Skeletal muscle cell (primary cell): Measurements from ENCODE around the gene SH3BP2.
"Not testable (repeated sequence)": the region's sequence is repeated elsewhere in the genome, so short reads cannot be mapped to it uniquely, and the experiment has no call there.

Source experiments
- DNase-seq: peaks from one replicate; pipeline ENCODE4 v3.0.0-alpha.2; 2010; ENCODE audit warnings: low read depth
- H3K4me3 ChIP-seq: 2 replicates; pipeline ENCODE4 v1.5.1; 2011; ENCODE audit warnings: low read depth, mild to moderate bottlenecking, control low read depth, low read length, moderate library complexity

SH3BP2 gene

DNA sequence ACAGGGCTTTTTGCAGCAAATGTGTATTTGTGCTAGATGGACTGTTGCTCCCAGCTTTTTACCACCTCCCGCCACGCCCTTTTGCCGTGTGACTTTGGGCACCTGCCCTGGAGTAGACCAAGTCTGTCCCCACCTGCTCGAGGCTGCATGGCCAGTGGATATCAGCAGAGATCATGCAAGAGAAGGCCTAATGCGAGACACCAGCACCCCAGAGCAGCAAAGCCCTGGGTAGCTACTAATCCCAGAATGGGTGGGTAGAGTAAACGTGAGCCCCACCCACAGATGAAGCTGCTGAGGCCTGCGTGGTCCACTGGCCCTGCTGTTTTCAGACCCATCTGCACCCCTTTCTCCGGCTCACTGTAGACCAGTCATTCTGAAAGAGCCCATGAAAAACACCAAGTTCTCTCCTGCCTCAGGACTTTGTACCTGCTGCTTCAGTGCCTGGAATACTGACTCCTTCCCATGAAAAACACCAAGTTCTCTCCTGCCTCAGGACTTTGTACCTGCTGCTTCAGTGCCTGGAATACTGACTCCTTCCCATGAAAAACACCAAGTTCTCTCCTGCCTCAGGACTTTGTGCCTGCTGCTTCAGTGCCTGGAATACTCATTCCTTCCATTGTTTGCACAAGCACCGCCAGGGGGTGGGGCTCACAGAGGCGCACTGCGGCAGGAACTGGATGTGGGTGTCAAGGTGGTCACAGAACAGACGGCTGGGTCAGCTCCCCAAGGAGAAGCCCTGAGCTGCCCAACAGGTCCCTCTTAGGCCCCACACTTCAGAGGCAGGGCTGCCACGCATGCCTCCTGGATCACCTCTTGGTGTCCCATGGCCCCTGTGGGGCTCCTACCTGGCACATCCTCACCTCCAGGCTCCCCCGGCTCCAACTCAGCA, 31.6 kb upstream of the SH3BP2 start:
- no peak for DNase-seq
- no peak overlapping the region for H3K4me3 ChIP-seq

DNA sequence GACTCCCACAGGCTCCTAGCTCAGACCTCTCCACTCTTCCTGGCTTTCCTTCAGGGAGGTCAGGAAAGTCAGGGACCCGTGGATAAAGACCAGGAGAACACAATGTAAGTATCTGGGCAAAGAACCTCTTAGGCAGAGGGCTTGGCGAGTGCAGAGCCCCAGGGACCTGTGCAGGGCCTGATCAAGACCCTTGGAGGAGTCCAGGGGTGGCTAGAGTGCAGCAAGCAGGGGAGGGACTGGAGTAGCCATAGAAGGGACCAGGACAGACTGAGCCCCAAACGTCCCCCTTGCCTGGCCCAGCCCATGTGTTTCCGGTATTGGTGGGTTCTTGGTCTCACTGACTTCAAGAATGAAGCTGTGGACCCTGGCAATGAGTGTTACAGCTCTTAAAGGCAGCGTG, 30.8 kb upstream of the SH3BP2 start:
- H3K4me3 ChIP-seq, result no peak overlapping the region
- no peak for DNase-seq

DNA sequence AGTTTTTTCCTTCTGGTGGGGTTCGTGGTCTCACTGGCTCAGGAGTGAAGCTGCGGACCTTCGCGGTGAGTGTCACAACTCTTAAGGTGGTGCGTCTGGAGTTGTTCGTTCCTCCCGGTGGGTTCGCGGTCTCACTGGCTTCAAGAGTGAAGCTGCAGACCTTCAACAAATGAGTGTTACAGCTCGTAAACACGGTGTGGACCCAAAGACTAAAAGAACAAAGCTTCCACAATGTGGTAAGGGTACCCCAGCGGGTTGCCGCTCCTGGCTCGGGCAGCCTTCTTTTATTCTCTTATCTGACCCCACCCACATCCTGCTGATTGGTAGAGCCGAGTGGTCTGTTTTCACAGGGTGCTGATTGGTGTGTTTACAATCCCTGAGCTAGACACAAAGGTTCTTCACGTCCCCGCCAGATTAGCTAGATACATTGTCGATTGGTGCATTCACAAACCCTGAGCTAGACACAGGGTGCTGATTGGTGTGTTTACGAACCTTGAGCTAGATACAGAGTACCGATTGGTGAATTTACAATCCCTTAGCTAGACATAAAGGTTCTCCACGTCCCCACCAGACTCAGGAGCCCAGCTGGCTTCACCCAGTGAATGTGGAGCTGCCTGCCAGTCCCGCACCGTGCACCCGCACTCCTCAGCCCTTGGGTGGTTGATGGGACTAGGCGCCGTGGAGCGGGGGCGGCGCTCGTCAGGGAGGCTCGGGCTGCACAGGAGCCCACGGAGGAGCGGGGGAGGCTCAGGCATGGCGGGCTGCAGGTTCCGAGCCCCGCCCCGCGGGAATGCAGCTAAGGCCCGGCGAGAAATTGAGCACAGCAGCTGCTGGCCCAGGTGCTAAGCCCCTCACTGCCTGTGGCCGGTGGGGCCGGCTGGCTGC, 30.2 kb upstream of the SH3BP2 start:
- DNase-seq, result not testable (repeated sequence)

DNA sequence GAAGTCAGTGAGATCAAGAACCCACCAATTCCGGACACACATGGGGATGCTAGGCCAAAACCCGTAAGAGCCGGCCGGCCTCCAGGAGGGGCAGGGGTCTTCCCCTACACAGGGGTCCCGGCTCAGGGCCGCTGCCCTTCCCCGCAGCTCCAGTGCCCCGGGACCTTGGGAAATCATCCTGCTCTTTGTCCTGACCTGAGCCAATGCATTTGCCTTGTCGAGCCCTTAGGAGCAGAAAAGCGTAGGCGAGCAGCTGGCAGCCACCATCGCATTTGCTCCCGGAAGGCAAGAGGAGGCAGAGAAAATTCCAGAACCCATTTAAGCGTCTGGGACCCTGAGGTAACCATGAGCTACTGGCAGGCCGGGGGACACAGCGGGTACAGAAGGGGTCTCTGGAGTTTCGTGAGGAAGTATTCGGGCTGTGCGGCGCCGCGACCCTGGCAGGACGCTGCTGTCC, 29.3 kb upstream of the SH3BP2 start:
- no peak for DNase-seq
- peak overlapping the region; percentile 46 for H3K4me3 ChIP-seq

More for the DNA sequence above, 30.2 kb upstream of the SH3BP2 start:
- not testable (repeated sequence) for H3K4me3 ChIP-seq

DNA sequence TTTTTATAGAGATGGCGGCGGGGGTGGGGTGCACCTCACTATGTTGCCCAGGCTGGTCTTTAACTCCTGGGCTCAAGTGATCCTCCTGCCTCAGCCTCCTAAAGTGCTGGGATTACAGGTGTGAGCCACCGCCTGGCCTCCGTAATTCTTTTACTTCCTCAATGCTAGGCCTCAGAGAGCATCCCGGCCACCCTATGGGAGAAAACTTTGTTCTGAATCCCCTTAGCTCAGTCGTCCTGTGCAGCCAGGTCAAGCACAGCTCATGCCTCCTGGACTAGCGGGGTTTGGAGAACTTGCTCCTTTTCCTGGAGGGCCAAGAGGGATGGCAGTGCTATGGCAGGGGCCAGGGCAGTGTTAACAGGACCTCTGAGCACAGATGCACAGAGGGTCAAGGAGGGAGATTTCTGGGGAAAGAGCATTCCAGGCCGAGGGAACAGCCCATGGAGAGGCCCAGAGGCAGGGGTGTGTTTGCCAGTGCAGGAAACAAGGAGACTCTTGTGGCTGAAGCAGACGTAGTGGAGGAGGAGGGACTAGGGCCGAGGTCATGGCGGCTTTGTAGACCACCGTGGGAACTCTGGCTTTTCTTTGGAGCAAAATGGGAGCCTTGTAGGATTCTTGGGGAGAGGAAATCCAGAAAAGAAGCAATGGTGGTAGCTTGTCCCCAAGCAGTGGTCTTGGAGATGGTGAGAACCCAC, 26.9 kb upstream of the SH3BP2 start:
- no peak overlapping the region for H3K4me3 ChIP-seq
- no peak for DNase-seq

DNA sequence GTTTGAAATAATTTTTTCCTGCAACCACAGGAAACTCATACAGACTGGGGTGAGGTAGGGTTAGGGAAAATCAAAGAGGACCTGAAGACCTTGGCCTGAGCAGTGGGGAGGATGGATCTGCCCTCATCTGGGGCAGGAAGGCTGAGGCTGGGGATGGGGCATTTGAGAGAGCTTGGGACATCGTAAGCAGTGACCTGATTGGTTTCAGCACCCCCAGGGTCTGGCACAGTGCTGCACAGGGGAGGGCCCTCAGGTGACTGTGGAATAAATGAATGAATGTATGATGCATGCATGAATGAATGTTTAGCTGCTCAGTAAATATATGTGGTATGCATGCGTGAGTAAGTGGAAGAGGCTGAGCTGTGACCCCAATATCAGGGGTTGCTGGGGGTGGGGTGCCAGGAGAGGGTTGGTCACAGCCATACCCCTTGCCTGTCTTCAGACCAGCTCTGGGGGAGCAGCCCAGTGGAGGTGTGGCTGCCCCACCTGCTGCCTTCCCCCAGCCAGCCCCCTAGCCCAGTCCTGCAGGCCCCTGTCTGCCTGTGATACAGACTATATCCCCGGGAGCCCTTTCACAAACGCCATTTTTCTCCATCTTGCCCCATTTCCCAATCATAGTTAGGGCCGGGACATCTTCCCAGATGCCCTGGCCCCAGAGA, 25.7 kb upstream of the SH3BP2 start:
- no peak overlapping the region for H3K4me3 ChIP-seq
- DNase-seq, result no peak

DNA sequence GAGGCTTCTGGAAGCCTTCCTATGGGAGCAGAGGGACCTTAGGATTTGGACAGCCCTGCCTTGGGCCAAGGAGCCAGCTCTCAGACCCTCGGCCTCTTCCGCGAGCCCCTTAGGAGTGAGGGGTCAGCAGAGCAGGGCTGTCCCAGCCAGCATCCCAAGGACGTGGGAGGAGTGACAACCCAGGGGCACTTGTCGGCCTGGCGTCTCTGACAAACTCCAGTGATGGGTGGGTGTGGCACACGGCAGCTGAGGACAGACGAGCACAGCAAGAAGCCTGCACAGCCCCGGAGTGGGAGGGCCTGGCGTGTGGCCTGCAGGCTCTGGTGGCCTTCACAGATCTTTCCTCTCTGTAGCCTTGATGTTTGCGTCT, 25.2 kb upstream of the SH3BP2 start:
- no peak for DNase-seq
- H3K4me3 ChIP-seq, result no peak overlapping the region

DNA sequence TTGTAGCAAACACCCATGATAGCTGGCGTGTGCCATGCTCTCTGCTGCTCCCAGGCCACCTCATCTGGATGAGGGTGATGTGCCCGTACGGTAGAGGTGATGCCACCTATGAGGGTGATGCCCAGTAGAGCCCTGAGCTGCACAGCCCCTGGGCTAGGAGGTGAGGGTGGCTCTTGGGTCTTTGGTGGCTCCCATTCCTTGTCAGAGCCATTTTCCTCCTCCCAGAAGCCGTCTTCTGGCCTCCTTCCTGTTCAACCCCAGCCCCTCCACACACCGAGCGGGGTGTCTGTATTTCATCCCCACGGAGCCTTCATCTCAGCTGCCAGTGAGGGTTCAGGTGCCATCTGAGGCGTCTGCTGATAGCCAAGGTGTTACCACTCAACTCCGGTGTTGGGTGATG, 24.8 kb upstream of the SH3BP2 start:
- H3K4me3 ChIP-seq, result no peak overlapping the region
- no peak for DNase-seq

DNA sequence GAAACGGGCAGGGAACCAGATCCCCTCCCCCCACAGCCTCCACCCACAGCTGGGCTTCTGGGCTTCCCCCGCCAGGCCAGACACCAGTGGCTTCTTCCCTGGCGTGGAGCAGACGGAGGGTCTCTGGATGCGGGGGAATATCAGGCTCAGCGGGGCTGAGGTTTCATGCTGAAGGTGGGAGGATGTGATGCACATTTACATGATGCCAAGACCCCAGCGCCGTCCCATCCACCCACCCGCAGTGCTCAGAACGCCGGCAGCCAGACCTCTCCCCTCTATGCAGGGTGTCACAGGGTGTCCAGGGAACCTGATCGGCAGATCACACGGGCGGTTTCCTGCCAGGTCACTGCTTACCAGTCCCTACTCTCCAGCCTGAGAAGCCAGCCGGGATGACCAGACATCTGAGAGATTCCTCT, 24.0 kb upstream of the SH3BP2 start:
- no peak for DNase-seq
- no peak overlapping the region for H3K4me3 ChIP-seq

DNA sequence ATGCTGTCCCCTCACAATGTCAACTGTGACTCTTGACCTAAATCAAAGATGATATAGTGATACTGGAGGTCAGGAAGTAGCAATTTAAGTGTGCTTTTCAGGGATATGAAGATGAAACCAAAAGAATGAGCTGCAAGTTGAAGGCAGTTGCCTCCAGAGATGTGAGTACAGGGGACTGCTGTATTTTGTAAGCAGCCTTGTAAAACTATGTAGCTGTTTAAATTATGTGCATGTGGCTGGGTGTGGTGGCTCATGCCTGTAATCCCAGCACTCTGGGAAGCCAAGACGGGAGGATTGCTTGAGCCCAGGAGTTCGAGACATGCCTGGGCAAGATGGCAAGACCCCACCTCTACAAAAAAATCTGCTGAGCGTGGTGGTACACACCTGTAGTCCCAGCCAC, 21.6 kb upstream of the SH3BP2 start:
- no peak overlapping the region for H3K4me3 ChIP-seq
- no peak for DNase-seq

DNA sequence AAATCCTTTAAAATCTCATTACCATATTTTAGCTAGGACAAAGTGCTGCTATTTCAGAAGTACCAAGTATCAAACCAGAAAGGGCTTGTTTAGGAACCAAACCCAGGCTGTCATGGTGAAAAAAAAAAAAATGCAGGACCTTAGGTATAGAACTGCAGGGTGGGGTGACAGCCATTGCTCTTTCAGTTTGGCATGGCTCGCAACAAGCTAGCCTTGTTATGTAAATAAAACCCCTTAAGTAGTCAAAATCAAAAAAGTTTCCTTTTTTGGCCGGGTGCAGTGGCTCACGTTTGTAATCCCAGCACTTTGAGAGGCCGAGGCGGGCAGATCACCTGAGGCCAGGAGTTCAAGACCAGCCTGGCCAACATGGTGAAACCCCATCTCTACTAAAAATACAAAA, 12.2 kb upstream of the SH3BP2 start:
- not testable (repeated sequence) for DNase-seq, H3K4me3 ChIP-seq

DNA sequence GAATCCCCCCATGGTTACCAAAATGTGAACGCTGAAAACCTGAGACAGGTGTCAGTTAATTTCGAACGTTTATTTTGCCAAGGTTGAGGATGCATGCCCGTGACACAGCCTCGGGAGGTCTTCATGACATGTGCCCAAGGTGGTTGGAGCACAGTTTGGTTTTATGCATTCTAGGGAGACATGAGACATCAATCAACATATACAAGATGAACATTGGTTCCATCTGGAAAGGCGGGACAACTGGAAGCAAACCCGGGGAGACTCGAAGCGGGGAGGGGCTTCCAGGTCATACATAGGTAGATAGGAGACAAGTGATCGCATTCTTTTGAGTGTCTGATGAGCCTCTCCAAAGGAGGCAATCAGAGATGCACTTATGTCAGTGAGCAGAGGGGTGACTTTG, 11.0 kb upstream of the SH3BP2 start:
- no peak for DNase-seq
- no peak overlapping the region for H3K4me3 ChIP-seq

DNA sequence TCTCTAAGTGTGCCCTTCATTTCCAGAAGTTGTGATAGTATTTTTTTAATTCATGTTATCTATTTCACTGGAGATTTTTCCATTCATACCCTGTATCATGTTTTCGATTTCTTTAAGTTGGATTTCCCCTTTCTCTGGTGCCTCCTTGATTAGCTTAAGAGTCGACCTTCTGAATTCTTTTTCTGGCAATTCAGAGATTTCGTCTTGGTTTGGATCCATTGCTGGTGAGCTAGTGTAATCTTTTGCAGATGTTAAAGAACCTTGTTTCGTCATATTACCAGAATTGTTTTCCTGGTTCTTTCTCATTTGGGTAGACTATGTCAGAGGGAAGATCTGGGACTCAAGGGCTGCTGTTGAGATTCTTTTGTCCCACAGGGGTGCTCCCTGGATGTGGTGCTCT, 9.1 kb upstream of the SH3BP2 start:
- DNase-seq, result no peak
- H3K4me3 ChIP-seq, result no peak overlapping the region

DNA sequence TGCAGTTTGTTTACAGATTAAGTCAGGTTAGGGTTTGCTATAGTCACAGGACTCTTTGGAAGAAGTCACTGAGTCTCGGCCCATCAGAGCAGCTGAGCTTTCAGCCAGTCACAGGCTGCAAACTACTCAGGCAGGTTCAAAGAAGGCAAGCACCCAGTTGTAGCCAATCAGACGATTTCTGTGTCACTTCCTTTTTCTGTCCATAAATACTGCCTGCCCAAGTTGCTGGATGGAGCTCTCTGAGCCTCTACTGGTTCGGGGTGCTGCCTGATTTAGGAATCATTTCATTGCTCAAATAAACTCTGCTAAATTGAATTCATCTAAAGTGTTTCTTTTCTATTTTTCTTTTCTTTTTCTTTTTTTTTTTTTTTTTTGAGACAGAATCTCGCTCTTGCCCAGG, 7.3 kb upstream of the SH3BP2 start:
- DNase-seq, result no peak
- H3K4me3 ChIP-seq, result no peak overlapping the region

DNA sequence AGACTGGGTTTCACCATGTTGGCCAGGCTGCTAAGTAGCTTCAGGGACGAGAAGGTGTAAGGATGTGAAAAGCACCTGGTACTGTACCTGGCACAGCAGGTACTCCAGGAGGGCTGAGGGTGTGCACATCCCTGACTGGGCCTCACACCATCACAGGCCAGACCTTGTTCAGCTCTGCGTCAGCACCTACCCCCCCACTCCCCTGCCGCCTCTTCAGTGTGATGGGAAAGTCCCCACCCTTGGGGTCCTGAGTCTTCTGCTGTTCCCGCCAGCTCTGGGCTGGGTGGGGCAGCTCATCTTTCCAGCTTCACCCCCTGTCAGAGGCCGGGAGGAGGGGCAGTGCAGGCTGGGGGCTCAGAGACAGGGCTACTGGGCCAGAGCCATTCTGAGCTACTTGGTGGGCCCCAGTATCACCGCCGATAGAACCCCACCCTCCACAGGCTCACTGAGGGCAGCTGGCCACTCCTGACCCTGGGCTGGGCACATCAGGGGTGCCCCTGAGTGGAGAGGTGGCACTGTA, 6.7 kb upstream of the SH3BP2 start:
- DNase-seq, result no peak
- H3K4me3 ChIP-seq, result no peak overlapping the region

DNA sequence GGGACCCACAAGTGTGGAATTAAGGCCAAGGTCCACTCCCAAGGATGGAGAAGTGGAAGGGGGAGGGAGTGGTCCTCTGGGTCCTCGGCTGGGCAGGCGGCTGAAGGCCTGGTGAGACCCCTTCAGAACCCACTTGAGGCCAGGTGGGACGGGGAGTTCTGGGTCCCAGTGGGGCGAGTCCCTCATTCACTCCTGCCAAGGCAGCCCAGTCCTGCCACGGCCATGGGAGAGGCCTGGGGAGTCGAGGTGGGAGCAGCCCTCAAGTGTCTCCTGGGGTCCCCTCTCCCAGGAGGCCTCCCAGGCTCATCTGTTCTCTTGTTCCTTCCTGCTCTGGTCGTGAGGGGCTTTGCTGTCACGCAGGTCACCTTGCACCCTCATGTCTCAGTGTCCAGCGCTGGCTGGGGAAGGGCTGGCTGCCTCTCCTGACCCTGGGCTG, 6.1 kb upstream of the SH3BP2 start:
- DNase-seq, result no peak
- H3K4me3 ChIP-seq, result no peak overlapping the region

DNA sequence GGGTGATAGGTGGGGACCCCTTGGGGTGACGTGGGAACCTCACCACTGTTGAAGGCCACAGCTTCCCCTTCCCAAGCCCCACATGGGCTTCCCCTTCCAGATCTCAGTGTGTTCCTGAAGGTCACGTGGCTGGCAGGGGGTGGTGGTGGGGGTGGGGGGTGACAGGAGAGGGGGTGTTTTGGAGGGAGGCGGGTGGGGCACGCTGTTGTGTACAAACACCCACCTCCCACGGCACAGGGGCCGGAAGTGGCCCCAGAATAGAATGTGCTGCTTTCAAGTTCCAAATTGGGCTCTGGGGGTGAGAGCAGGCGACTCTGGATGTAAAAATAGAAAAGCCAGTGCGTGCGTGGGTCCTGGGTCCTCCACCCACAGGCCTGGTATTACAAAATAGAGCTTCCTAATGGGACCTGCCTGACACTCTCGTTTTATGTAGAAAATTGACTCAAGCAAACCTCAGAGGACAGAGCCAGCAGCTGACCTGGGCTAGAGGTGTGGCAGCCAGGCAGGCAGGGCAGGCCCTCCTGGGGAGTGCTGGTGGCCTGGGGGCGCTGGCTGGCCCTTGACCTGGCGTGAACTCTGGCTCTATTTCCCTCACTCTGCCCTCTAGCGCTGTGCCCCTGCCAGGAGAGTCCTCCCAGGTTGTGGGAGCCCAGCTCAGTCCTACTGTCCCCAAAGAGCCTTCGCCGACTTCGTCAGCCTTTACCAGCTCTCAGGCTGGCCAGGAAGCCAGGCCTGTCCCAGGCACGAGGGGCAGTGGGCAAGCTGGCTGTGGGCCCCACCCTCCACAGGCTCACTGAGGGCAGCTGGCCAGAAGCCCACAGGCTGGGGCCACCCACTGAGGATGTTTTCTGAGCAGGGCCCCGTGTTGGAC, 5.4 kb upstream of the SH3BP2 start:
- no peak for DNase-seq
- no peak overlapping the region for H3K4me3 ChIP-seq

DNA sequence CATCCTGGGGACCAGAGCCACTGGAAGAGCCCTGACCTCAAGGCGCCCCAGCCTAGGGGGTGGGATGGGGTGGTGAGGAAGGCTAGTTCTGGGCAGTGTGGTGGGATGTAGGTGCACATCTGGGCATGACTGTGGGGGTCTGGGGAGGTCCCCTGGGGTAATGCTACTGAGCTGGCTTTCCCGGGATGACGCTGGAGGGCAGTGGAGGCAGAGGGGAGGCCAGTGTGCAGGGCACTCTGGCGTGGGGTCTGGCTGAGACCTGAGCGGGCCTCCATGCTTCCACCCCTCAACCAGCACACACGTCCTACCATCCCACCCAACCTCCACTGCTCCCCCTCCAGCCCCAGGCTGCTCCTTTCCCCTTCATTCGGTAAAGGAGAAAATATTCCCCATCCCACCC, 4.8 kb upstream of the SH3BP2 start:
- no peak for DNase-seq
- H3K4me3 ChIP-seq, result no peak overlapping the region
